ENCODE measurements around the gene GJB5. TPM values are rescaled to one million over a fixed set of nuclear protein-coding genes. Genes with fewer than 3 reads are reported as not detected.

Gene GJB5
- total and polyA plus RNA-seq, 2 of the 8 experiments (the other 6 are each of a cell fraction or from before 2014, with no cell fraction given): 0.86 to 3.1 TPM

DNA sequence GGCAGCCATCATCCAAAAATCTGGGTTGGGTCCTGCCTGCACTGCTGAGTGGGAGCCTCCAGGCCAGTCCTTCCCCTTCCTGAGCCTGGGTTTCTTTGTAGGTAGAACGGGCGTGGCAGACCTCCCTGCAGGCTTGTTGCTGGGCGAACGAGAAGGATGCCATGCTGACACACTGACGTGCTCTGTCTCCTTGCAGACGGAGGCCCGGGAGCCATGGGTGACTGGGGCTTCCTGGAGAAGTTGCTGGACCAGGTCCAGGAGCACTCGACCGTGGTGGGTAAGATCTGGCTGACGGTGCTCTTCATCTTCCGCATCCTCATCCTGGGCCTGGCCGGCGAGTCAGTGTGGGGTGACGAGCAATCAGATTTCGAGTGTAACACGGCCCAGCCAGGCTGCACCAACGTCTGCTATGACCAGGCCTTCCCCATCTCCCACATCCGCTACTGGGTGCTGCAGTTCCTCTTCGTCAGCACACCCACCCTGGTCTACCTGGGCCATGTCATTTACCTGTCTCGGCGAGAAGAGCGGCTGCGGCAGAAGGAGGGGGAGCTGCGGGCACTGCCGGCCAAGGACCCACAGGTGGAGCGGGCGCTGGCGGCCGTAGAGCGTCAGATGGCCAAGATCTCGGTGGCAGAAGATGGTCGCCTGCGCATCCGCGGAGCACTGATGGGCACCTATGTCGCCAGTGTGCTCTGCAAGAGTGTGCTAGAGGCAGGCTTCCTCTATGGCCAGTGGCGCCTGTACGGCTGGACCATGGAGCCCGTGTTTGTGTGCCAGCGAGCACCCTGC, 39.3 kb downstream of the GJB5 start (continued):
- TF ChIP-seq SIN3A (conservative IDR thresholded peaks at IDR 0.05 in 1 of 2, IDR thresholded peaks at IDR 0.05 in 1 of 2; ENCODE audit: low read depth in 1 of 2, low read length in 2 of 2) (no peak), SP1 (IDR thresholded peaks at IDR 0.05; ENCODE audit: low read depth, low read length) (no peak), EGR1 (IDR thresholded peaks at IDR 0.05; ENCODE audit: borderline replicate concordance, low read depth, low read length) (no peak), KDM4A (IDR thresholded peaks at IDR 0.05; ENCODE audit: low read depth, low read length, severe bottlenecking) (no peak), JUN (IDR thresholded peaks at IDR 0.05; ENCODE audit: low read depth, low read length) (no peak), POLR2AphosphoS5 (IDR thresholded peaks at IDR 0.05; ENCODE audit: low read depth, low read length) (no peak), JUND (IDR thresholded peaks at IDR 0.05; ENCODE audit: low read length) (no peak)
- TF ChIP-seq, protein P1, sequence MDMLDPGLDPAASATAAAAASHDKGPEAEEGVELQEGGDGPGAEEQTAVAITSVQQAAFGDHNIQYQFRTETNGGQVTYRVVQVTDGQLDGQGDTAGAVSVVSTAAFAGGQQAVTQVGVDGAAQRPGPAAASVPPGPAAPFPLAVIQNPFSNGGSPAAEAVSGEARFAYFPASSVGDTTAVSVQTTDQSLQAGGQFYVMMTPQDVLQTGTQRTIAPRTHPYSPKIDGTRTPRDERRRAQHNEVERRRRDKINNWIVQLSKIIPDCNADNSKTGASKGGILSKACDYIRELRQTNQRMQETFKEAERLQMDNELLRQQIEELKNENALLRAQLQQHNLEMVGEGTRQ (IDR thresholded peaks at IDR 0.05; ENCODE audit: low read length): no peak

Data from H1 (cell line).